ENCODE results near the gene KCTD16. TPM values are rescaled to one million over a fixed set of nuclear protein-coding genes. Genes with fewer than 3 reads are reported as not detected.

Gene KCTD16
- total RNA-seq, 1 donor from 2014 or later = 0.13 TPM

DNA sequence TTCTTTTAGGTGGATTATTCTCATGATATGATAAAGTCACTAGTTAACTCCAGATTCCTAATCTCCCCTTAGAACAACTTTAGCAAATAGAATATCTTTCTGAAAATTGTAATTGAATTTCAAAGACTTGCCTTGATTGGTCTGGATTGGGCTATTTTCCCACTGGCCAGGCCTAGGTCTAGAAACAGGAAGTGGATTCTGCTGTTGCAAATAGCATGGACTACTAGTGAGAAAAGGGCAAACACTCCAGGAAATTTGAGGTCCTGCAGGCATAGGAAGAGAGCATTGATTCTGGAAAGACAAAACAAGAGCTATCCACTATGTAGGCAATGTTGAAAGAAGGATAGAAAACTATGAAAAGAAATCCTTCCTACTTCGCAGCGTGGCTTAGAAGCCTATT lies 113.4 kb downstream of the KCTD16 start:
- no peak for DNase-seq (ENCODE audit: low read depth, low spot score)

DNA sequence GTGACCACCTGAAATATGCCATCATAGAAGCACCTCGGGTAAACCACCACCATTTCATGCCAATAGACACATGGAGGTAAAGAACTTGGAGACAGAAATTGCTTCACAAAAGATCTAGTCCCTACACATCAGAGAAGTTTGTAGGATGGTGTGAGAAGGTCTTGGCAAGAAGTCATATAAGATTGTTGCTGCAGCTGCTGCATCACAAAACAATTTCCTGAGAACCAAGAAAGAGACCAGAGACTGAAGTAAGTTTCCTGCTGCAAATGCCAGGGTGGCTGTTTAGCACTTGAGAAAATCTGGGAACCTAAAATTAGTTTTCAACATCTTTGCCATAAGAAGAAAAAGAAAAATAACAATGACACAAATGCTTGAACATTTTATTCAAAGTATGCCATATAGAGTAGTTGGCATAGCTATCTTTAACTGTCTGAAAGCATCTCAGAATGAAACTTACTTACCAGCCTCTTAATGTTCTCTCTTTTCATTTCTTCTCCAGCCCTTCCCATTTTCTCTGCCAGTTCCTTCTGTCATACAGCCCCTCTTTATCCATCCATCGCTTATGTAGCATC lies 114.3 kb downstream of the KCTD16 start:
- no peak for DNase-seq (ENCODE audit: low read depth, low spot score)

DNA sequence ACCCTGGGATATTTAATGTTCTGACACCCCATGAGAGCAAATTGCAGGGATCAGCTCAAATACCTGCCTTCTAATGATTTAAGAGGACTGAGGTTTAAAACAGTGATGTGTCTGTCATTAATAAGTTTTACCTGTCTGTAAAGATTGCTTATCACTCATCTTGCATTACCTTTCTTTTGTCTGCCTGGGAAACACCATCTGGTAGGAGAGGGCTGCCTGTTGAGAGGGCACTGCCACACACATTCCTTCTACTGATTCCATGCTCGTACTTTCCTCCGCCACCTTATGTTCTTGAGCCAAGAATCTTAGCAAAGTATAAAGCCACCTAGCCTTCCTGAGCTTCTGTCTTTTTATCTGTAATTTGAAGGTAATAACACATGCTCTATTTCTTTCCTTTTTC lies 118.6 kb downstream of the KCTD16 start:
- no peak for DNase-seq (ENCODE audit: low read depth, low spot score)

DNA sequence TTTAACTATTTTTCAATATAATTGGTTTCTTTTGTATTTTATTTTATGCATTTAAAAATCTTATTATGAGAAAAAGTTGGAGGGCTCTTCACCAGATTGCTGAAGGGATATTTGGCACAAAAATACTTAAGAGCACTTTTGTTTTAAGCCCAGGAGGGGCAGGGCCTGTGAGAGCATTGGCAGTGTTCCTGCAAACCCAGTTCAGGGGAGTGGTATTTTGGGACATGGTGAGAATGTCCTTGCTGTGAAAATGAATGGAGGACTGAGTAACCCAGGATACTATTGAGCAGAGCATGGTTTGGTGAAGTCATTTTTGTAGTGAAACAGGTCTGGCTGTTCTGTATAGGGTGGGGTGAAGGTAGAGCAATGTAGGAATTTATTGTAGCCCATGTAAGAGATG lies 121.4 kb downstream of the KCTD16 start:
- DNase-seq (ENCODE audit: low read depth, low spot score) = no peak

DNA sequence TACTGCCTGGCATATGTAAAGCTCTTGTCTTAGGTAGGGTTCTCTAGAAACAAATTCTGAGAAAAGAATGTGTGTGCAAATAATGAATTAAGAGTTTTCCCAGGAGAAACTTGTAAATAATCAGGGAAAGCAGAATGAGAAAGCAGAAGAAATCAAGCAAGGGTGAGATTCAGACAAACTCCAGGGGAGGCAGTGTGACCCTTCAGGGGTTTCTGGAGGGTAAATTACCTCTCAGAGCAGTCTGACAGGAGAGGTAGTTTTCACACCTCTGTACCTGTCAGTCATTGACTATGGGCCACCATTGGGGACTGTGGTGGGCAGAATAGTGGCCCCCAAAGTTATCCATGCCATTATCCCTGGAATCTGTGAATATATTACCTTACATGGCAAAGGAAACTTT lies 124.6 kb downstream of the KCTD16 start:
- no peak for DNase-seq (ENCODE audit: low read depth, low spot score)

DNA sequence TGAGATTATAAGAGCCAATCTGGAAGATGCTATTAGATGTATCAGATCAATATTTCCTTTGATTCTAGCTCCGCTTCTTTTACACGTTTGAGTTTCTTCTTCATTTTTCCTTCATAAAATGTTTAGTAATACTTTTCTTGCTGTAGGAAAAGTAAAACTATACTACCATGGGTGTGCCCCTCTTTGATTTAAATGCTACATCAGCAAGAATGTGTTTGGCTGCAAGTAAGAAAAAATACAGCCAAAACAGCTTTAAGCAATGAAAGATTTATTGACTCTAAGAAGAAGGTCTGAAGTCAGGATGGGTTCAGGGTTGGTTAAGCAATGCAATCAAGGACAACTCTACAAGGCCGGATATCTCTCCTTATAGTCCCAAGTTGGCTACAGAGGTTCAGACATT lies 126.4 kb downstream of the KCTD16 start:
- DNase-seq (ENCODE audit: low read depth, low spot score) = no peak

DNA sequence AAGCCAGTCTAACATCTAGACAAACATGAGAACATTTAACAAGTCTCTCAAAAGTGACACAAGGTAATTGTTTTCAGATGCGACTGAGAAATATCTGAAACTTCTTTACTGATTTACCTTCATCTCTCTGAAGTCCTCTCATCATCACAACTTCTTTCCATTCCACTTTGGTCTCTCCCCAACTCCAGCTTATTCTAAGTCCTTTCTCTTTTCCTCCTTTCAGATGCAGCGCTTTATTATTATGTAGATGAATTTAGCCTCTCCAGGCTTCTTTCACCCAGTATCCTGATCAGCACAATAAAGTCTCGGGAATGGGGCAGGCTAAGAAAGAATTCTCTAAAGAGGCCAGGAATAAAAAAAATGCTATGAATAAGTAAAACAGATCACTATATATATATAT lies 128.0 kb downstream of the KCTD16 start:
- DNase-seq (ENCODE audit: low read depth, low spot score) = no peak

DNA sequence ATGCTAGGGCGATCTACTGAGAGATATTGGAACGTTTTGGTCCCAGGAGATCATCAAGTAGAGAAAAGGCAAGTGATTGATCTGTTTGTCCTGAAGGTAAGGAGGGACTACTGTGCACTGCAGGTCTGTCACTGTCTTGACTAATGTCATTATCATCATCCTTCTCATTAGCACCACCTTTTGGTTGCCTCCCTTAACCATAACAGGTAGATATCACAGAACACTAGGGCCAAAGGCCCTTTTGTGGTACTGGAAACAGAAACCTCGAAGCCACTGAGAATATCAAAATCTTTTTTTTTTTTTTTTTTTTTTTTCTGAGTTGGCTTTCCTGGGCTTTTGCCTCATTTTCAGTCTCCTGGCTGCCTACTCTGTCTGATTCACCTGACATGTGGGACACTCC lies 134.0 kb downstream of the KCTD16 start:
- DNase-seq (ENCODE audit: low read depth, low spot score) = no peak

DNA sequence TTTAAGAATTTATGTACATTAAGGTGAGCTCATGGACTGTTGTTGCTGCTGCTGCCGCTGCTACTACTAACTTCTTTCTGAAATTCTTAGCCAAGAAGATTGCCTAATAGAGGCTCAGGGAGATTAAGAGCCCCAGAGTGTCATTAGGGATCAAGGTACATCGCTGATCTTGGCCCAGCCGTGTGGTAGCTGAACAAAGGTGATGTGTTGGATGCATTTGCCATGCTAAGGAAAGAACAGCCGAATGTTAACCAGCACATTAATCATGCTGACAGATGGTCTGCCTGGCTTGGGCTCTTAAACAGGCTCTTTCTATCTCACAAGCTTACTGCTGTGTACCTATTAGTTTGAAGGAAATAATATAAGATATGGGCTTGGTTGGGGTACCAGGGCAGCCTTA lies 137.1 kb downstream of the KCTD16 start:
- no peak for DNase-seq (ENCODE audit: low read depth, low spot score)

DNA sequence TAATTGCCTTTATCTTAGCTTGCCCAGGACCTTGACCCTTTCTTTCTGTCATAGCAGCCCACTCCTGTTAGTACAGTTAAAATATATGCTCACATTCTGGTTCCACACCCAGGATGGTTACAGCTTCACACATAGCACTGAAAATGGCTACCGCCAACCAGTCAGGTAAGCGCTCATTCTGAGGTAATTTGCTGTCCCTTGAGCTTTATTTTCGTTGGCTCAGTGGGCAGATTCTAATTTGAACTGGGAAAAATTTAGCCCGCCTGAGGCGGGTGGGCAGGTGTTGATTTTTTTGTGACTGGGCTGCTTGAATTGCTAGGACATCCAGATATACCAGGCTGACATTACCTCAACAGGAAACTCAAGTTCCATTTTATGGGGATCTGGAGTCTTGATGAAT lies 137.5 kb downstream of the KCTD16 start:
- no peak for DNase-seq (ENCODE audit: low read depth, low spot score)

DNA sequence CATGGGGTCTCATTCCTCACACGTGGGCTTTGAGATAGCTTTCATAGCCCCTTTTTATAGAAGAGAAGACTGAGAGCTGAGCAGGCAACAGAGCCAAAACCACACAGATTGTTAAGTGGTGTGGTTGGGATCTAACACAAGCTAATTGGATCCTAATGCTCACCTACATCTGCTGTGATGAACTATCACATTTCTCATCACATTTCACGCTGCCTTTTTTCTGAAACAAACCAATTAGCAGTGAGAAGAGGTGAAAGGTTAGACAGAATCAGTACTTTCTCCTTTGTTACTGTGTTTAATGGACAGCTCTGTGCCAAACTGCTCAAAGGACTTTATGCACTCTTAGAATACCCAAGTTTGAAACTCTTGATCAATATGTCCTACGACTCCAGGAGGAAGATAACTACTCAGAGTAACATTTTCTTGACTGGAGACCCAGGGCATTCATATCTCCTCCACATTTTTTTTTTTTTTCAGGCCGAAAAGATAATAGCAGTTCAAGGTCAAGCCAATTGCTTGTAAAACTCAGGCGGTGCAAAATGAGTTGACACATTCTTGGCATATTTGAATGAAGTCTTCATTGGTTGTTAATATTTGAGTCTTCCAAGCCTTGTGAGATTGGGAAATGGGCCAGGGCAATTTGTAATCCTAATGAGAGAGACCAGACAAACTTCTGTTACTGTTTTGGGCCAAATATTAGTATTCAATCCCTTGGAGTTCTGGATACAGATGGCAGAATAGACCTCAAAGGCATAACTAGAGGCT lies 138.4 kb downstream of the KCTD16 start:
- no peak for DNase-seq (ENCODE audit: low read depth, low spot score)

DNA sequence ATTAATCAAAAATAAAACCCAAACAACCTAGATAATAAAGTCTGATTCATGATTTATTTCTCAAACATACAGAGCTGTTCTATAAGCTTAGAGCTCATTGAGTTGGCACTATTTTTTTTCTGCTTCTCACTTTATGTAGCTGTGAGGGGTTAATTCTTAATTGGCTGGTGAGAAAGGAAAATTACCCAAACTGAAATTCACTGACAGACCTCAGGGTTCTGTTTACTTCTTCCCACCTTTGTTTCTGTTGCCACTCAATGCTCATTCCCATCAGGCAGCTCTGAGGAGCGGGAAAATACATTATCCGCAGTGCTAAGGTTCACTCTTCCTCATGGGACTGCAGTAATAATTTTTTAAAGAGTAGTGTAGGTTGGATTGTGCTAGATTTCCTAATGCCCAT lies 139.9 kb downstream of the KCTD16 start:
- DNase-seq (ENCODE audit: low read depth, low spot score) = no peak

DNA sequence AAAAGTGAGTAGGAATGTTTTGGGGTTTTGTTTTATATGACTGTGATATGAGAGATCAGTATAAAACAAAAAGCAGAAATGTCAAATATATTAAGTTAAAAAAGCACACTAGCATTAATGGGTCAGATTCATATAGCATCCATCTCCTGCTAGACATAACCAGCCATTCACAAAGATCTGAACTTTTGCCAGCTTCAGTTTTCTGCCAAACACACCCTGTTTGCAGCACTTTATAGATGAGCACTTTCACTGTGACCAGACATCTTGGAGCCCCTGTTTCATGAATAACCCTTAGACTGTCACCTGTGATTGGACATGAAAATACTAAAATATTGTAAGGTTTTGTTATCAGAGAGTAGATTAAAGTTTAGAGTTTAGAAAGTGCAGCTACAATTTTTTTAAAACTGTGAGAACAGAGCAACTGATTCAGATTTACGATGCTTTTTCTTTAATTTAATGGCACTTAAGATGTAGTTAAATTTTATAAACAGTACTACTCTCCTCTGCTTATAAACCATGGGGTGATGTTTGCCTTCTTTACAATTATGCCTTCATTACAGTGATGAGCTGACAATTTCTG lies 142.6 kb downstream of the KCTD16 start:
- no peak for DNase-seq (ENCODE audit: low read depth, low spot score)

DNA sequence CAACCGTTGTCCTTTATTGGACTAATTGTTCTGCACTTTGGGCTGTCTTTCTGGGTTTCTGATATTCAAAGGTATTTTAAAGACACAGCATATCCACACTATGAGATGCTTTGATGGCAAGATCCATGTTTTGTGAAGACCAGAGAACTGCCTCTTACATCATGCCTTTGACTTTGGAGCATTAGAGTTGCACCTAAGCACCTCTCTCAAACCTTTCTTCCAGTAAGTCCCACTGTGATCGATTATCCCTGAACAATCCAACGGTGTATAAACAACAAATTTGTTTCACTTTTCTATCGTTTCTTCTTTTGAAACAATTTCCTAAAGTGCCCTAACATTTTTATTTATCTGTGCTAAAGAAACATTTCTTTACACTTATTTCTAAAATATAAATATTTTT lies 144.4 kb downstream of the KCTD16 start:
- no peak for DNase-seq (ENCODE audit: low read depth, low spot score)

DNA sequence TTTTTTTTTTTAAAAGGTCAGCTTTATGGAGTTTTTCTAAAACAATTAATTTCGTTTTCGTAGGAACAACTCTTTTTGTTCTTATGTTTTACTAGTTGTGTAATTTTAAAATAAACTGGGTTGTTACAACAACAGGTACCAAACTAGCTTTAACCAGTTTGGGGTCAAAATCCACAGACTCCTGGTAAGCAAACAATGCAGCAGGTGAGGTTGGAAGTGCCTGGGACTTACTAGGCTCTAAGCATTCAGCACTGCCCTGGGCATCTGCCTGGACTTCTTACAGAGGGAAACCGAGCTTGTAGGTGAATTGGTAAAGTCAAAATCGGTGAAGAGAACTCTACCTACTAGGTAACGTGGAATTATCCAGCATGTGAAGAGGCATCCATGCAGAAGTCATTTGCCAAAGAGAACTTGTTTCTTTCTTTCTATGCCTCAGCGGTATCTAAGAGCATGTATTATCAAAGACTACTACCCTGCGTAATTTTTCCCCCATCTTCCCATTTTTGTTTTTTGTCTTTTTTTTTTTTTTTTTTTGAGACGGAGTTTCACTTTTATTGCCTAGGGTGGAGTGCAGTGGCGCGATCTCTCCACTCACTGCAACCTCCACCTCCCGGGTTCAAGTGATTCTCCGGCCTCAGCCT lies 145.4 kb downstream of the KCTD16 start:
- DNase-seq (ENCODE audit: low read depth, low spot score) = no peak

DNA sequence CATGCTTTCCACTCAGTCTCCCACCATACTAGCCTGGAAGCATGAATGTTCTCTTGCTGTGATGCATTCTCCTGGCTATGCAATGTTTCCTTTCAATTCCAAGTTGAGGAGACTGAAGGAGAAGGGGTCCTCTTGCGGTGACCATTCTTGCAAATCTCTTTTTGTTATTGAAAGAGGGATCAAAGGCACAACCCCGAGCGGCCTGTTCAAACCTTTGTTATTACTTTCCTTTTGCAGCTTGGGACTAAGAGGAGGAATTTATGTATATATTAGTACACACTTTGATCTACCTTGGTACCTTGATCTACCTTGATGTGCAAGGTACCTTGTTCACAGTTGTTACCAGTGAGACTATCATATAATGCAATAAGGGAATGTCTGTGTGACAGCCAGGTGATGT lies 147.3 kb downstream of the KCTD16 start:
- DNase-seq (ENCODE audit: low read depth, low spot score) = no peak

DNA sequence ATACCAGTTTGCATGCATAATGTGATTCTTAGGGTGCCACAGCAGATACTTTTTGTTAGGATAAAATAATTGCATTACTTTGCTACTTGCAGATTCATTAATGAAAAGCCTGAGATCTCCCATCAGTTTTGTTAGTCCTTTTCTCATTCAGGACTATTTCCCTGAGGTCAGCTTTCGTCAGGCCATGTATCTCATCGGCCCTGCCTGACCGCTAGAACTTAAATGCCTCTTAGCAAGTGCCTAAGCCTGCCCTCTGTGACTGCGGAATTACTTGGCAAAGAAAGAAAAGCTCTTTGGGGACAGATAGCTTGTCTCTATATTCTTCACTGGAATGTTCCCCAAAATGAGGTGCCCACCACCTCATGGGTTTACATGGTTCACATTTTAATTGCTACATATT lies 147.8 kb downstream of the KCTD16 start:
- DNase-seq (ENCODE audit: low read depth, low spot score) = no peak

DNA sequence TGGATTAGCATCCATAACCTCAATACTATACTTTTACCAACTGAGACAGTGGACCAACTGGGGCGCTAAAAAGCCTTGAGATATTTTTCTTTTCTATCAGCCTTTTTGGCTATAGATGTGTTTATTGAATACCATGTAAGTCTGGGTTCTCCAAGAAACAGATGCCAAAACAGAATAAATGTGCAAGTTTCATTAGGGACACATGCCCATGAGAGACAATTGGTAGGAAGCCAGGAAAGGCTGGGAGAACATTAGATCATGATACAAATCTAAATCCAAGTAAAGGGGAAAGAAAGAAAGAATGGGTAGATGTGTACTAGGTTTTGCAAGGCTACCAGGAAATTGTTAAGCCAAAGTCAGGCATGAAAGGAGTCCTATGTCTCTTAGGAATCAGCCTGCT lies 152.5 kb downstream of the KCTD16 start:
- no peak for DNase-seq (ENCODE audit: low read depth, low spot score)

DNA sequence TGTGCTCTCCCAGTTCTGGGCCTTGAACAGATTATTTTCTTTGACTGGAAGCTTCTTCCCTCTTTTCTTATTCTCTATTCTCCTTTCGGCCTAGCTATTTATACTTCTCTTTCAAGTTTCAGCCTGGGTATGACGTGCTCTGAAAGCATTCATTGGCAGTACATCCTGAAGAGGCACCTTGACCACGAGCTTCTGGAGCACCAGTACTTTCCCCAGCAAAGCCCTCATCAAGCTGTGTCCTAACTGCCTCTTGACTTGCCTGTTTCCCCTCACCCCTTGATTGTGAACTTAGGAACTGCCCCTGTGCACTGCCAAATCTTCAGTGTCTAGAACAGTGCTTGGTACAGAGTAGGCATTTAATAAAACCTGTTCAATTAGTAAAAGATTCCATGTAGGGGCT lies 154.9 kb downstream of the KCTD16 start:
- no peak for DNase-seq (ENCODE audit: low read depth, low spot score)

DNA sequence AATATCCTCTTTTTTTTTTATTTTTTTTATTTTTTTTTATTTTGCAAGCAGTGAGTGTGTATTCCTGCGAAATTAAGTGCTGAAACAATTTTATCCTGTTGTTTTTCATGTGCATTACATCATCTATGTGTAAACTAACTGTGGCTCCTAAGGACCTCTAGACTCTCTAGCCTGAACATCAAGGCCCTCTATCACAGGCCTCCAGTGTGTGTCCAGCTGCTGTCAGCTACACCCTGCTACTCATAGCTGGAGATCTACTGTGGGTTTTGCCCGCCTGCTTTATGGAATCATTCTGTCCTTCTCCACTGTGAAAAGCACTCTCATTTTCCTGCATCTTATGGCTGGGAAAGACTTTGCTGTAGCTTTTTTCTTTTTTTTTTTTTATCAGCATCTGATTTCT lies 157.8 kb downstream of the KCTD16 start:
- DNase-seq (ENCODE audit: low read depth, low spot score) = no peak

DNA sequence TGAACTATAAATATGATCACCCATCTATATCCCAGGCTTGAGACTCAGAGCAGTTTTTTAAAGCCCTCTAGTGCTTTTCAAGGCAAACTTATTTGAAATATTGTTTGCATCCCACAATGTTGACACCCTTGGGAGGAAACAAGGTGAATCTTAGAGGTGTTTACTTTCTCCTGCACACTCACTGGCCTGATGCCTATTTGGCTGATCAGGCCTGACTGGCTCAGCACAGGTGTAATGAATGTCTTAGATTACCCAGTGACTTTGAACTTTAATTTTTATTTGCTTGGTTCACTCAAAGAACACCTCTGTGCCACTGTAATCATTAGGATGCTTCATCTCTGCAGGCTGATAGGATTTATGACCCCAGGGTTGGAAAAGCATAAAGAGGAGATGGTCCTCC lies 158.3 kb downstream of the KCTD16 start:
- no peak for DNase-seq (ENCODE audit: low read depth, low spot score)

DNA sequence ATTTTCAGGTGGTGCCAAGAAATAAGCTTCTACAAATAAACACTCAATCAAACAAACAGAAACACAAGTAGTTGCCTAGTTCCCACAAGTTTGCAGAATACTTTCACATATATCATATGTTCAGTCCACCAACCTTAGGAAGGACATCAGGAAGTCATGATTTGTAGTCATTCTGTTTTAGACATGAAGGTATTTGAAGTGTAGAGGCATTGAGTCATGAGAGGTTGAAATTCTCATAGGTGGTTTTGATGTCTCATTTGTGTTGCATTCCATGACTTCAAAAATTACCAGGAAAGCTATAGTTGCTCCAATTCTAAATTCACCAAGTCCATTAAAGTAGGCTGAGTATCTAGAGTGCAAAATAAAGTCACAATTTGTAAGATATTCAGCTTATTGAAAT lies 159.0 kb downstream of the KCTD16 start:
- DNase-seq (ENCODE audit: low read depth, low spot score) = no peak

DNA sequence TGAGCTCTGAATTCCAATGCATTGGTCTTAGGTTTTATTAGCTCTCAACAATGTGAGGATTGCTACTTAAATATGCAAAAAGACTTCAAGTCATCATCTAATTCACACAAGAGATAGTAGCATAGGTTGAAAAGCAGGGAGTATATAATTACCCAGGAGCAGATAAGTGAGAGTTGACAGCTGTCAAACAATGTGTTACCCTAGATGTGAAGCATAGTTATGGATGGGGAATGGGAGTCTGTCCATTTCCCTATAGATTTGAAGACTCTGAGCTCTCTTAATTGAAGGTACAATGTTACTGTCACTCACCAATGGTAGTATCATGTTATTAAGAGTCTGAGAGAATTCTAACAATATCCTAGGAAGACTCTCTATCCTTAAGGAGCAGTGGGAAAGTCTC lies 160.7 kb downstream of the KCTD16 start:
- DNase-seq (ENCODE audit: low read depth, low spot score) = no peak

Measured in pulmonary artery endothelial cell (primary cell).